T1000 (cell line): ENCODE results near the gene ZNF319.

ENCODE experiments used
- DNase-seq: peaks from one replicate; lab custom pipeline; 2025; ENCODE audit warnings: mixed read lengths; lab: John Stamatoyannopoulos, UW

The ZNF319 gene

DNA sequence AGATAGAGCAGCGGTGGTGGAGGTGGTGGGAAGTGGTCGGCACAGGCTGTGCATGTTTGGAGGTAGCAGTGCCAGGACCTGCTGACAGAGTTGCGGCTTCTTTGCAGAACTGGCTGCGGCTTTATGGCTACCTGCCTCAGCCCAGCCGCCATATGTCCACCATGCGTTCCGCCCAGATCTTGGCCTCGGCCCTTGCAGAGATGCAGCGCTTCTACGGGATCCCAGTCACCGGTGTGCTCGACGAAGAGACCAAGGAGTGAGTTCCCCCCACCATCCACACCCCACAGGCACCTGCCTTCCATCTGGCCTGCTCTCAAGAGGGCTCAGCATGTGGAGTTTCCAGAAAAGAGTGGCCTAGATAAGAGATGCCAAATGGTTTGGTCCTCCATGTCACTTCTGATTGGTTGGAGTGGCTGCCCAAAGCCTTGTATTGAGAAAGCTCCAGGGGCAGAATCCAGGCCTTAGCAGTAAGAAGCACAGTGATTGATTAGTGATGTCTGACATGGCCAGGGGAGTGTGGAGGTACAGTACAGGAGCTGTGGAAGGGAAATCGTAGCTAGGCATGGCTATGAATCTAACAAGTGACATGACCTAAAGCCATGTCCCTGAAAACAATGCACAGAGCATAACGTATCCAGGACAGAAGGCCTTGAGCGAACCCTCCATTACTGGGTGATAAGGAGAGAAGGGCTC, 37.0 kb upstream of the ZNF319 start:
- no peak for DNase-seq

GRCh38 chr16:58036943-58037342, 36.5 kb upstream of the ZNF319 start:
- DNase-seq = no peak

GRCh38 chr16:58035356-58036170, 35.1 kb upstream of the ZNF319 start:
- DNase-seq = no peak

GRCh38 chr16:58034774-58035173, 34.3 kb upstream of the ZNF319 start:
- no peak for DNase-seq

DNA sequence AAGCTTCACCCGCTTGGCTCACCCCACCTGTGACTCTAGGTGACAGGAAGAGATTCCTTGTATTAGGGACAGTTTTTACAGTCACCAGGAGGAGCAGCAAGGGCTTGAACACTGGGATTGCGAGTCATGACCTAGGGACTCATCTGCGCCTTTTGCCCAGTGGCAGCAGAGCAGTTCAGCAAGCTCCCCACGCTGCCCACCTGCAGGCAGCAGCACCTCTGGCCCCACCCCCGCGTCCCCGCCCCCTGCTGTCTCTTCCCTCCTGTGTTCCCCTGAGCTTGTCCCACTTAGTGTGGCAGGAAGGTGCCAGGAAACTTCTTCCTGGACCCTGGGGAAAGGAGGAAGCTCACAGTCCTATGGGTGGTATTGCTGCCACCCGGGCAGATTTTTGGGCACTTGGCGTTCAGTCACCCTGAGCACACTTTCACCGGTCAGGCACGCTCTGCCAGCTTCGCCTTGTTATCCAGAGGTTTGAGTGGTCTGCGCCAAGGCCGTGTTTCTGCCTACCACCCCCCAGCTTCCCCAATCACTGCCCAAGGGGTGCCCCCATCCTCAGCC, 33.7 kb upstream of the ZNF319 start:
- DNase-seq = no peak

DNA sequence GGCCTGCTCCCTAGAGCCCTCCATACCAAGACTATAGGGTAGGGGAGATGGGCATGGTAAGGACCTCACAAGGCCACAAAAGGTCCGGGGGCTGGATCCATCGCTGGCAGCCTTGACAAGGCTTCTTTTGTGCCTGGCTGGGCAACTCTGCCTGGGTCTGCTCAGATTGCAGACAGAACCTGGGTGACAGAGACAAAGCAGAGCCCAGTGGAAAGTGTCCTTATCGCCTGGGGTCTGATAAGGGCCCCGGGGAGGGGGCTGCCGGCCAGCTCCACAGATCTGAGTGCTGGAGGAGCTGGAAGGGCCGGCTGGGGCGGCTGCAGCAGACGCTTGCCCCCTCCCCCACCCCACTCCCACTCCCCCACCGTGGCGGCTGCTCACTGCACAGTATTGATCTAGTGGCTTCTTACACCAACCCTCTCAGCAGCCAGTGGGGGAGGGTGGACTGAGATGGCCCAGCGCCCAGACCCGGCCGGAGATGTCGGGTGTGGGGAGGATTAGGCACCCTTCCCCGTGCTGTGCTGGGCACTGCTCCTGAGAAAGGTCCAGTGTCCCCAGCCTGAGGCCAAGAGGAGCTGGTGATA, 32.3 kb upstream of the ZNF319 start:
- DNase-seq = no peak

- DNase-seq = no peak
These were observed 30.7 kb upstream of the ZNF319 start for GRCh38 chr16:58031016-58031800.

DNA sequence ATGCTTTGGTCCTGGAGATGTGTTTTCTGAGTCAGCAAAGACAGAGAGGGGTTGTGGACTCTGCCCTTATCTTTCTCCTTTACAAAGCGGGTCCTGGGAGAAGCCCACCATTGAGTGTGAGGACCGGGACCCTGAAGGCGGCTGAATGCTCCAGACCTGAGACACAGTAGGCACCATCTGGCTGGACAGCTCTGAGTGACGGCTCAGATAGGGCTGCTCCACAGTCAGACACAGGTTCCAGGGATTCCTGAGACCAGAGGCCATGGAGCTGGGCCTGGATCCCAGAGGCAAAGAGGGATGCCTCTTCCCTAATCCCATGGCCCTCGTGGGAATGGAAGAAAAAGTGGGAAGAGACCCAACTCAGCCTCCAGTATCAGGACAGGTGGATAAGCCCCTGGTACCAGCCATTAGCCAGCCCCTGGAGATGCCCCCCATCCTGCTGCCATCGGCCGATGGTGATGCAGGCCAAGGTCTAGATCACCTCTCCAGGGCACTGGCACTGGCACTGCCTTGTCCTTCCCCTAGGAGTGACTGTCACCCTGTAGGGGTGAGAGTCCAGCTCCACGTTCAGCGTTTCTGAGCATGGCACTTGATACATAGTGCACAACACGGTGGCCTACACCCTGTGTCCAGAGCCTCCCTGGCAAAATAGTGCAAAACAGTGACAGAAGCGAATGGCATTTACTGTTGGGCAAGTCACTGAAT, 29.8 kb upstream of the ZNF319 start:
- DNase-seq = no peak

DNA sequence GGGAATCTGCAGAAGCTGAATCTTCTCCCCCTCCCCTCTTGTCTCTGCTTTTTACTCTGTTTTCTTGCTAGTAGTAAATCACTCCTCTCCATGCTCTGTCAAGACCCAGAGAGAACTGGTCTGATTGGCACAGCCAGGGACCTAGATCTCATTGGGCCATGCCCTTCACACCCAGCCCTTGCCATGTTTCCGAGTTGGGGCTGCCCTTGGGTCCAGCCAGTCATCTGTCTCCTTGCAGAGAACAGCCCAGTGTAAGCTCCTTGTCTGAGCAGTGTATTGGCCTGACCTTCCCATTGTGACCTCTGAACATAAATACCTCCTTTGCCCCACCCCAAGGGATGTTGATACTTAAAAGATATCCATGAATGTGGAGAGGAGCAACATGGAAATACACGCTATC, 28.9 kb upstream of the ZNF319 start:
- no peak for DNase-seq

- no peak for DNase-seq
These were observed 28.1 kb upstream of the ZNF319 start for GRCh38 chr16:58028541-58029070.

- no peak for DNase-seq
These were observed 27.5 kb upstream of the ZNF319 start for GRCh38 chr16:58027916-58028455.

GRCh38 chr16:58027161-58027915, 26.9 kb upstream of the ZNF319 start:
- no peak for DNase-seq

- no peak for DNase-seq
These were observed 26.3 kb upstream of the ZNF319 start for GRCh38 chr16:58026705-58027160.

DNA sequence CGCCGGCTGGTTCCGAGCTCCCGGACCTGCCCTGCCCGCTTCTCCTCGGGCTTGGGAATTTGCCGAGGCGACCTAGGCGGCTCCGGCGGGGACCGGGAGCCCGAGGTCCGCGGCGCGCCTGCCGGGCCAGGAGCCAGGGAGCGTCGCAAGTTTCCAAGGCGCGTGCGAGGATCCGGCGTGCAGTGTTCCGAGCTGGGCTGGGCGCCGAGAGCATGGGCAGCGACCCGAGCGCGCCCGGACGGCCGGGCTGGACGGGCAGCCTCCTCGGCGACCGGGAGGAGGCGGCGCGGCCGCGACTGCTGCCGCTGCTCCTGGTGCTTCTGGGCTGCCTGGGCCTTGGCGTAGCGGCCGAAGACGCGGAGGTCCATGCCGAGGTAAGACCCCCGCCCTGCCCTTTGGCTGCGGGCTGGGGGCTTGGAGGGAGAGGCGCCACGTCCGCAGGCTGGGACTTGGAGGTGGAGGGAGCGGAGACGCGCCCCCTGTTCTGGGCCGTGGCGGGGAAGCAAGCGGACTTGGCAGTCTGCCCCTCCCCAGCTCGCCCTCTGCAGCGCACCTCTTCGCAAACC, 25.8 kb upstream of the ZNF319 start:
- no peak for DNase-seq

GRCh38 chr16:58025351-58026138, 25.1 kb upstream of the ZNF319 start, which contains the start of gene MMP15:
TSS of gene MMP15 (plus strand) at chr16:58025754. CDS start at chr16:58026351, 597 bp downstream.
- DNase-seq = no peak

DNA sequence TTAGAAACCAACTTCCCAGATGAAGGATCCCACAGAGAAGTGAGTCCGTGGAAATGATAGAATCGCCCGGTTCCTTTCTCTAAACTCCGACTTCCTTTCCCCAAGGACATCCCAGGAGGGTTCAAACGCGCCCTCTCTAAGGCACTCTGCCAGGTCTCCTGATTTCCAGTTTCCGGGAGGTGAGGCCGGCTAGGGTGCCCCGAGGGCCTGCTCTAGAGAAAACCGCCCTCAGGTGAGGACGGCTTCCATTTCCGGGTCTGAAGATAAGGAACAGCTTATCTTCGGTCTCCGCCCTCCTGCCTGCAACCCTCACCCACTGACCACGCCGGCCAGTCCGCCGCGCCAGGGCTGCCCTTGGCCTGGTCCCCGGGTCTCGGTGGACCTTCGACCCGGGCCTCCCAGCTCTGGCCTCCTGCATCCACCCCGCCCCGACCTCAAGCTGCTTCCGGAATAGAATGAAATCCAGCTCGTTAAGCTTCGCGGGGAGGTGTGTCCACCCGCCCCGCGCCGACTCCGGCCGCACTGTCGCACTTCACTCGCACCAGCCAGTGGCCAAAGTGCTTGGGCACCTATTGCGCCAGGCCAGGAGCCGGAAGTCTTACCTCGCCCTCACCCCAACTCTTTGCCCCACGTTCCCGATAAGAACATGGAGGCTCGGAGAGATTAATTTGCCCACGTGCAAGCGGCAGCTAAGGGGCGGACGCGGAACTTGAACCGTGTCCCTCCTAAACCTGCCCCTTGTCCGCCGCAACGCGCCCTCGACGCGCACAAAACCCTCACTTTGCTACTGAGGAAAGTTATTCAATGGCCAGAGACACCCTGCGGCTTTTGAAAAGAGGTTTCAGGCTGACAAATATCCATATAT, 24.2 kb upstream of the ZNF319 start:
- DNase-seq = no peak

DNA sequence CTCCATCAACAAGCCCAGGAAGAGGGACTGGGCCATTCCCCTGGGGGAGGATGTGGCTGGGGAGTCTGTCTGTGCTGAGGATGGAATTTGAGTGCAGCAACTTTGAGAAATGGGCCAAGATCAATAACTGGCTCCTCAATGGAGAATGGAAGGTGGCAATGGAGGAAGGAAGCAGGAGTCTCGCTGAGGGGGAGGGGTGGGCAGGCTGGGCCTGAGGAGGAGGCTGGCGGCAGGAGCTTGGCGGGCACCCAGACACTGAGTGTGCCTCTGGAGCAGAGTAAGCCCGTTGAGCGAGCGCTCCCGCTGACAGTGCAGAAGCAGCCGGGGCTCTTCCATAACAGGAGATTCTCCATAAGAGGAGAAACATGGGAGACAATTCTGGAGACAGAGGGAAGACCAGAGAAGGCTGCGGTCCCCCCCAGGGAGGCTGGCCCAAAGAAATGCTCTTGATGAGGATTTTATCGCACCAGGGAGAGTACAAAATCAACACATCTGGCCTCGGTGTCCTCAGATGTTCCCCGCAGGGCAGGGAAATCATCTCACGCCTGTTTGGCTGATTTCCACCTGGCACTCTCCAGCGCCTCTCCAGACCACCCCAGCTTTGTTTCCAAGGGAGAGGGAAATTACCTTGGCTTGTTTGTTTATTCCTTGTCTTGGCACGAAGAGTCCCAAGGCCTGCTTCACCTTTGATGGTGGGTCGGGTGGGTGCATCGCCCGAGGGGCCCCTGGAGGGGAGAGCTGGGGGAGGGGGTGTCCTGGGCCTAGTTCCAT, 22.3 kb upstream of the ZNF319 start:
- DNase-seq = no peak
